Testis (tissue), 2 donors: ENCODE data around the gene EDC4.

Experiments
- CTCF ChIP-seq, 3 experiments: fragments of 450-650 bp in 2 of 3; fragments of 200-600 bp in 1 of 3; sonication (generic) in 1 of 3; IDR thresholded peaks; one replicate each; pipeline ENCODE4 v1.5.1; 2016 to 2019; ENCODE audit warnings: antibody characterized with exemption in 3 of 3, mild to moderate bottlenecking in 2 of 3, moderate library complexity in 1 of 3
- POLR2A ChIP-seq: fragments of 450-650 bp; IDR thresholded peaks from one replicate; pipeline ENCODE4 v1.6.1; 2017; ENCODE audit warnings: antibody characterized with exemption, mild to moderate bottlenecking, moderate library complexity

- peak; percentile 88 to 97 (median 93) for TF ChIP-seq CTCF (IDR thresholded peaks at IDR 0.05)
- no peak for TF ChIP-seq POLR2A
Observed at GRCh38 chr16:67841816-67842508, 30.9 kb upstream of the EDC4 start, which contains the start of gene THAP11.
